AG08396 (cell line): ENCODE data around the gene CYP3A4.
"Not testable (repeated sequence)": the region's sequence is repeated elsewhere in the genome, so short reads cannot be mapped to it uniquely, and the experiment has no call there.

Source experiments
- DNase-seq: peaks from one replicate; pipeline ENCODE4 v3.0.0; 2012; ENCODE audit warnings: low spot score, mixed read lengths

The CYP3A4 gene

DNA sequence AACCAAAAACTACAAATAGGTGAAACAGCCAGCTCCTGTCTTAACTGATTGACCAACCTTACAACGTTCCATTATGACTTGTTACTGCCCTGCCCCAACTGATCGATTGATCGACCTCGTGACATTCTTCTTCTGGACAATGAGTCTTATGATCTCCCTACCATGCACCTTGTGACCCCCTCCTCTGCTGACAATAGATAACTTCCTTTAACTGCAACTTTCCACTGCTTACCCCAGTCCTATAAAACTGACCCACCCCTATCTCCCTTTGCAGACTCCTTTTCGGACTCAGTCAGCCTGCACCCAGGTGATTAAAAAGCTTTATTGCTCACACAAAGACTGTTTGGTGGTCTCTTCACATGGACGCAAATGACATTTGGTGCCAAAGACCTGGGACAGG lies 60.8 kb downstream of the CYP3A4 start:
- not testable (repeated sequence) for DNase-seq

DNA sequence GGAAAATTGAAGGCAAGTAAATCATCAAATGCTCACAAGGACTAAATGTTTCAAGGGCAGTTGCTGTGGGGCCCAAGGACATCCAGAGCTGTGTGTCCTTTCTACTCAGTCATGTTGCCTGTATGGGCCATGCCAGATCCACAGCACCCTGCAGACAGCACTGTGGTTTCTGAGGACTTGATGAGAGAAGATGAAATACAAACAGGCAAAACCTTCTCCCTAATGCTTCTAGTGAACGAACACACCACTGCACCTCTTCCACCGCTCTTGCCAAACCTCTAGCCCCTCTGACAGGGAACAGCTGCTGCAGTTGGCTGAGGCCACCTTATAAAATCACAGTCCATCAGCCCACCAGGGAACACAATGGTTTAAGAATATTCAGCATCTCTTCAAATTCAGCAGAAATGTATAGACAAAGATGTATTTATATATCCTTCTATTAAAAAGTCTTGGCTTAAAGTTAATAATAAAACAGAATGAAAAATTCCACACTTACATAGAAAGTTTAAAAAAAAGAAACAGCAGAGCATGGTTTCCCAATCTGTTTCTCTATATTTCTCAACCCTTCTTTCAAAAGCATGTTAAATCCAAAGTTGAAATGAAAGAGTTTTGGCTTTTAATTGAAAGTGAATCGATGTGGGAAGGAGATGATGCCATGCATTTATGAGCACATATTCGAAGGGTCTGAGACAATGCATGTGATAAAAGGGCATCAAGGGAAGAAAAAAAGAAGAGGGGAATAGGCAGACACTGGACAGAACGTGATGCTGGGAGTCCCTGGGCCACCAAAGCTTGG lies 63.0 kb downstream of the CYP3A4 start:
- no peak for DNase-seq

- no peak for DNase-seq
Observed at GRCh38 chr7:99719996-99720769, 63.8 kb downstream of the CYP3A4 start.

GRCh38 chr7:99713995-99714570 lies 69.9 kb downstream of the CYP3A4 start:
- DNase-seq: no peak

GRCh38 chr7:99709838-99710578 lies 74.0 kb downstream of the CYP3A4 start:
- DNase-seq: no peak

GRCh38 chr7:99709260-99709659 lies 74.7 kb downstream of the CYP3A4 start:
- DNase-seq: no peak

DNA sequence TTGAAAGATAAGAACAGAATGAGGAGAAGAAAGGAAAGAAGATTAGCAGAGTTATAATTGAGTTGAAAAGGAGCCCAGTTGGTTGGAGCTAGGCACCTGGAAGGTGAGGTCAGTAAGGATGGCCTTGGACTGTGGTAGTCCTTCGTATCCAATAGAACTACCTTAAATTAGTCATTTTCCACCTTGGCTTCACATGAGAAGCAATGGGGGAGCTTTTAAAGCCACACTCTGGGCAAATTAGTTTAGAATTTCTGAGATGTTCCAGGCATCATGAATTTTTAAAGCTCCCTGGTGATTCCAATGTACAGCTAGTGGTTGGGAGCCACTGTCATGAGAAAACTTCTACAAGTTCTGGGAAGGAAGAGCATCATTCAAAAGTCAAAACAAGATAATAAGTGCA lies 76.9 kb downstream of the CYP3A4 start:
- no peak for DNase-seq
